ENCODE results near the gene PDE6H. TPM values are rescaled to one million over a fixed set of nuclear protein-coding genes. Genes with fewer than 3 reads are reported as not detected.

The PDE6H gene
- total and polyA plus RNA-seq, 2 of the 8 experiments (the other 6 are each of a cell fraction or from before 2014, with no cell fraction given), result not detected

DNA sequence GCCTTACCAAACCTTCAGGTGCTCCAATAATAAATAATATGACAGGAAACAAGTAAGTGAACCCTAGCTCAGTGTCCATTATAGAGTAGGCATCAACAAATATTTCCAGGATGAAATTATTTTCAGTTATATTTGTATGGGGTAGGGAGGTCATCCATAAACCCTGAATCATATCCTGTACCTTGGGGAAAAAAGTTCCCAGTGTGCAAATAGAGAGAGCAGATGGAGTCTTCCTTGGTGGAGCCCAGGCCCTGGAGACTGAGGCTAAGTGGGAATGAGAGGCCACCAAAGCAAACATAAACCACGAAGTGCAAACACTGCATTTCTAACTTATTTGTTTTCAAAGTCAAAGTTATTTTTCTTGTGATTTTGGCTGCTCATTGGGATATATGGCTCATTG, 26.0 kb upstream of the PDE6H start:
- FAIRE-seq (no peak), DNase-seq (ENCODE audit: low read depth in 1 of 2, low spot score in 2 of 2) (no peak)
- H3K18ac ChIP-seq (ENCODE audit: extremely low read depth, low read length), result no peak overlapping the region
- H2BK120ac ChIP-seq (replicated peaks; ENCODE audit: low read depth, low read length), result no peak overlapping the region
- H3K79me2 ChIP-seq (ENCODE audit: control insufficient read depth in 1 of 2, insufficient read depth in 2 of 2, low read length in 2 of 2), result no peaks in the 10 kb centered on the region
- WGBS, 2 experiments (ENCODE audit: extremely low coverage in 1 of 2, insufficient coverage in 1 of 2, insufficient read length in 1 of 2, insufficient replicate concordance in 2 of 2, low coverage in 1 of 2, low lambda C conversion rate in 2 of 2, missing lambda C conversion rate in 1 of 2), result 100% methylated on average over 1 of the region's 1 CpG; no CpG with 5 or more reads in 1 of the 2 experiments
- no peak overlapping the region for H2AK5ac ChIP-seq (ENCODE audit: low read depth, low read length)
- H4K20me1 ChIP-seq (replicated peaks in 1 of 2; ENCODE audit: control insufficient read depth in 1 of 2, insufficient read depth in 2 of 2, low read length in 2 of 2), result no peaks in the 10 kb centered on the region
- no peak overlapping the region for H3K56ac ChIP-seq (replicated peaks; ENCODE audit: insufficient read length, low read depth, low read length)
- no peak overlapping the region for H3K4me2 ChIP-seq (ENCODE audit: insufficient read depth in 1 of 2, low read depth in 2 of 2, low read length in 2 of 2)
- no peak overlapping the region for H2BK15ac ChIP-seq (ENCODE audit: low read length)
- no peak overlapping the region for H4K5ac ChIP-seq (ENCODE audit: insufficient read length, low read depth, low read length)
- H3K27ac ChIP-seq (ENCODE audit: low read depth, low read length), result no peak overlapping the region
- H2BK5ac ChIP-seq (ENCODE audit: low read depth, low read length), result no peak overlapping the region
- H3K9ac ChIP-seq (replicated peaks in 1 of 4; ENCODE audit: extremely low read depth in 1 of 4, low read depth in 3 of 4, low read length in 3 of 4), result no peak overlapping the region
- no peaks in the 10 kb centered on the region for H3K9me3 ChIP-seq (ENCODE audit: insufficient read depth in 2 of 2, low read depth in 1 of 2, low read length in 1 of 2)
- H3K4me3 ChIP-seq (ENCODE audit: extremely low read depth in 1 of 4, insufficient read depth in 2 of 4, low read depth in 3 of 4, low read length in 4 of 4), result no peak overlapping the region
- no peaks in the 10 kb centered on the region; the same call in 1 of the 2 replicates for H3K23me2 ChIP-seq (ENCODE audit: low read depth, low read length)
- CTCF ChIA-PET (ENCODE audit: partially characterized antibody), result interaction anchor here (2.9 kb wide), 1 partner anchor 10 kb away, joined by 23 read pairs; the partner anchor contains the start of gene ERP27
- no peak overlapping the region for H2AFZ ChIP-seq (ENCODE audit: low read length)
- no peaks in the 10 kb centered on the region for H3K27me3 ChIP-seq (replicated peaks in 1 of 4; ENCODE audit: control insufficient read depth in 3 of 4, extremely low read depth in 1 of 4, insufficient read depth in 3 of 4, low read length in 3 of 4)
- no peaks in the 10 kb centered on the region for H3K79me1 ChIP-seq (ENCODE audit: low read depth, low read length)
- H3K36me3 ChIP-seq (ENCODE audit: control insufficient read depth in 2 of 4, insufficient read depth in 4 of 4, low read length in 3 of 4), result no peaks in the 10 kb centered on the region
- POLR2A ChIA-PET (ENCODE audit: partially characterized antibody), result no interaction called here
- no peak overlapping the region for H3K14ac ChIP-seq (ENCODE audit: insufficient read length)
- H4K91ac ChIP-seq (replicated peaks; ENCODE audit: insufficient read length, low read length), result no peak overlapping the region
- no peak overlapping the region for H2BK20ac ChIP-seq (ENCODE audit: low read length)
- H2BK12ac ChIP-seq (ENCODE audit: low read depth, low read length), result no peak overlapping the region
- no peak overlapping the region for H3K23ac ChIP-seq (ENCODE audit: insufficient read length)
- no peak overlapping the region for H4K8ac ChIP-seq (ENCODE audit: extremely low read depth, insufficient read depth, low read length)
- H3K4me1 ChIP-seq (replicated peaks in 1 of 4; ENCODE audit: control insufficient read depth in 3 of 4, insufficient read depth in 4 of 4, low read length in 3 of 4), result peaks cover 0 to 4% (median 0%) of the 10 kb centered on the region in 4 experiments; a peak in 1 of 7 replicates
- H3K4ac ChIP-seq (replicated peaks; ENCODE audit: insufficient read length, low read depth, low read length), result no peak overlapping the region
- no peak for TF ChIP-seq KDM1A (IDR thresholded peaks at IDR 0.05; ENCODE audit: borderline replicate concordance, low read length)
- TF ChIP-seq TEAD4 (IDR thresholded peaks at IDR 0.05; ENCODE audit: low read depth, low read length), result no peak
- TF ChIP-seq KDM5A (IDR thresholded peaks at IDR 0.05; ENCODE audit: low read length), result no peak
- no peak for TF ChIP-seq GTF2F1 (IDR thresholded peaks at IDR 0.05; ENCODE audit: borderline replicate concordance, low read depth, low read length)
- no peak for TF ChIP-seq RBBP5 (IDR thresholded peaks at IDR 0.05; ENCODE audit: borderline replicate concordance, low read depth, low read length)
- TF ChIP-seq FOSL1 (IDR thresholded peaks at IDR 0.05; ENCODE audit: insufficient read depth, low read depth, low read length), result no peak
- TF ChIP-seq TBP (IDR thresholded peaks at IDR 0.05; ENCODE audit: low read depth, low read length), result no peak
- TF ChIP-seq BACH1 (IDR thresholded peaks at IDR 0.05; ENCODE audit: low read length), result no peak
- TF ChIP-seq SIX5 (IDR thresholded peaks at IDR 0.05; ENCODE audit: low read depth, low read length), result no peak
- TF ChIP-seq CBX5 (IDR thresholded peaks at IDR 0.05; ENCODE audit: low read depth, low read length), result no peak
- TF ChIP-seq HDAC6 (IDR thresholded peaks at IDR 0.05; ENCODE audit: low read depth, low read length), result no peak
- TF ChIP-seq POU5F1 (IDR thresholded peaks at IDR 0.05; ENCODE audit: low read depth, low read length), result no peak
- TF ChIP-seq EP300 (IDR thresholded peaks at IDR 0.05; ENCODE audit: borderline replicate concordance in 1 of 2, low read depth in 2 of 2, low read length in 2 of 2), result no peak
- TF ChIP-seq JUN (IDR thresholded peaks at IDR 0.05; ENCODE audit: low read depth, low read length), result no peak
- TF ChIP-seq SIN3A (conservative IDR thresholded peaks at IDR 0.05 in 1 of 2, IDR thresholded peaks at IDR 0.05 in 1 of 2; ENCODE audit: low read depth in 1 of 2, low read length in 2 of 2), result no peak

Data from H1 (cell line).